ENCODE results near the gene ELAVL2.

DNA sequence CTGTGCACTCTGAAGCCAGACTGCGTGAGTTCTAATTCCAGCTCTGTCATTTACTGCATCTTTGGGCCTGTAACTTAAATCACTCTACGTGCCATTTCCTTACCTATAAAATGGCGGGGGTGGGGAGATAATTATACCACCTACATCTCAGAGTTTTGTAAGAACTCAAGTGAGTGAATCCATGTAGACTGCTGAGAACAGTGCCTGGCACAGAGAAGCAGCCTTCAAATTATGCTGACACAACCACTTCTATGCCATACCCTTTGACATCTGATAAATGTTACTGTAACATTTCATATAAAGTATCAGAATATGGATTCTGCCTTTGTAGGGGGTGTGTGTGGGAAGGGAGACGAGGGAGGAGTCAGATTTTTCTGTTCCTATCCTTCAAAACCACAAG lies 27.7 kb downstream of the ELAVL2 start:
- TF ChIP-seq EZH2phosphoT487 (IDR thresholded peaks at IDR 0.05): no peak
- TF ChIP-seq, protein P1, sequence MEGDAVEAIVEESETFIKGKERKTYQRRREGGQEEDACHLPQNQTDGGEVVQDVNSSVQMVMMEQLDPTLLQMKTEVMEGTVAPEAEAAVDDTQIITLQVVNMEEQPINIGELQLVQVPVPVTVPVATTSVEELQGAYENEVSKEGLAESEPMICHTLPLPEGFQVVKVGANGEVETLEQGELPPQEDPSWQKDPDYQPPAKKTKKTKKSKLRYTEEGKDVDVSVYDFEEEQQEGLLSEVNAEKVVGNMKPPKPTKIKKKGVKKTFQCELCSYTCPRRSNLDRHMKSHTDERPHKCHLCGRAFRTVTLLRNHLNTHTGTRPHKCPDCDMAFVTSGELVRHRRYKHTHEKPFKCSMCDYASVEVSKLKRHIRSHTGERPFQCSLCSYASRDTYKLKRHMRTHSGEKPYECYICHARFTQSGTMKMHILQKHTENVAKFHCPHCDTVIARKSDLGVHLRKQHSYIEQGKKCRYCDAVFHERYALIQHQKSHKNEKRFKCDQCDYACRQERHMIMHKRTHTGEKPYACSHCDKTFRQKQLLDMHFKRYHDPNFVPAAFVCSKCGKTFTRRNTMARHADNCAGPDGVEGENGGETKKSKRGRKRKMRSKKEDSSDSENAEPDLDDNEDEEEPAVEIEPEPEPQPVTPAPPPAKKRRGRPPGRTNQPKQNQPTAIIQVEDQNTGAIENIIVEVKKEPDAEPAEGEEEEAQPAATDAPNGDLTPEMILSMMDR (IDR thresholded peaks at IDR 0.05): no peak
